ENCODE data around the gene CEBPA.
"Not testable (repeated sequence)": the region's sequence is repeated elsewhere in the genome, so short reads cannot be mapped to it uniquely, and the experiment has no call there.

The CEBPA gene

GRCh38 chr19:33300009-33300893 is 2.1 kb downstream of the CEBPA start:
- no peak for DNase-seq (ENCODE audit: low read depth)

GRCh38 chr19:33299051-33299688 is 3.2 kb downstream of the CEBPA start:
- DNase-seq (ENCODE audit: low read depth): no peak

GRCh38 chr19:33298146-33298911 is 4.0 kb downstream of the CEBPA start:
- no peak for DNase-seq (ENCODE audit: low read depth)

GRCh38 chr19:33297401-33298145 is 4.8 kb downstream of the CEBPA start:
- no peak for DNase-seq (ENCODE audit: low read depth)

GRCh38 chr19:33296488-33296971 is 5.8 kb downstream of the CEBPA start:
- no peak for DNase-seq (ENCODE audit: low read depth)

- no peak for DNase-seq (ENCODE audit: low read depth)
Observed at GRCh38 chr19:33295621-33296487, 6.5 kb downstream of the CEBPA start.

- not testable (repeated sequence) for DNase-seq (ENCODE audit: low read depth)
Observed at GRCh38 chr19:33295046-33295445, 7.3 kb downstream of the CEBPA start.

GRCh38 chr19:33294058-33294798 is 8.1 kb downstream of the CEBPA start:
- no peak for DNase-seq (ENCODE audit: low read depth)

- peak; percentile 28 for DNase-seq (ENCODE audit: low read depth)
Observed at GRCh38 chr19:33293255-33294057, 8.9 kb downstream of the CEBPA start.

GRCh38 chr19:33292595-33293254 is 9.6 kb downstream of the CEBPA start:
- no peak for DNase-seq (ENCODE audit: low read depth)

- no peak for DNase-seq (ENCODE audit: low read depth)
Observed at GRCh38 chr19:33291623-33292534, 10.5 kb downstream of the CEBPA start.

- no peak for DNase-seq (ENCODE audit: low read depth)
Observed at GRCh38 chr19:33290956-33291622, 11.2 kb downstream of the CEBPA start.

GRCh38 chr19:33290082-33290815 is 12.1 kb downstream of the CEBPA start:
- no peak for DNase-seq (ENCODE audit: low read depth)

GRCh38 chr19:33289261-33289660 is 13.1 kb downstream of the CEBPA start:
- DNase-seq (ENCODE audit: low read depth): no peak

- DNase-seq (ENCODE audit: low read depth): no peak
Observed at GRCh38 chr19:33288666-33289065, 13.7 kb downstream of the CEBPA start.

- no peak for DNase-seq (ENCODE audit: low read depth)
Observed at GRCh38 chr19:33287927-33288326, 14.4 kb downstream of the CEBPA start.

Measured in fibroblast of the conjunctiva (primary cell).